GM12864 (cell line): ENCODE data around the gene STING1.
"Not testable (repeated sequence)": the region's sequence is repeated elsewhere in the genome, so short reads cannot be mapped to it uniquely, and the experiment has no call there.

Experiments
- DNase-seq: peaks from one replicate; pipeline ENCODE4 v3.0.0-alpha.2; 2011; ENCODE audit warnings: low read depth
- H3K4me3 ChIP-seq: 2 replicates; pipeline ENCODE4 v1.5.1; 2011; ENCODE audit warnings: mild to moderate bottlenecking, low read depth, low read length, control low read depth
- CTCF ChIP-seq: IDR thresholded peaks from 2 replicates; pipeline ENCODE4 v1.5.1; 2011; ENCODE audit warnings: low read depth, mild to moderate bottlenecking, moderate library complexity, low read length, control low read depth, inconsistent platforms; ENCODE audit errors: missing control alignments

The STING1 gene

GRCh38 chr5:139492700-139493192 is 10.2 kb upstream of the STING1 start:
- H3K4me3 ChIP-seq: no peak overlapping the region
- no peak for TF ChIP-seq CTCF

DNA sequence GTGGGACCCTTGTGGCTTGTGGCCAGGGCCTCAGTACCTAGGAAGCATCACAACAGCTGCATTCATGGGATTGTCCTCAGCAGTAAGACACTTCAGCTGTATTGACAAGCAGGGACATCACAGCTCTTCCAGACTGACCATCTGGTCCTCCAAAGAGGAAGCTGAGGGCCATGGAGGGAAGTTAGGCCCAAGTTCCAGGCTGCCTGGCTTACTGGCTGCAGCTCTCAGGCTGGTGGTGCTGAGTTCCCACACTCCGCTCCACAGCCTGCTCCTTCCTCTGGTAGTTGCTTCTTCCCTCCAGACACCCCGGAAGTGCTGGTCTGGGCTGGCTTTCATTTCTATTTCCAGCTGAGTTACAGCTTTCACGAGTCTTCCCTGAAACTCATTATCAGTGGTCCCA is 5.7 kb upstream of the STING1 start:
- no peak for TF ChIP-seq CTCF
- no peak overlapping the region for H3K4me3 ChIP-seq
- DNase-seq: no peak

More at GRCh38 chr5:139492700-139493192, 10.2 kb upstream of the STING1 start:
- DNase-seq: no peak

- TF ChIP-seq CTCF: no peak
- no peak for DNase-seq
- no peak overlapping the region for H3K4me3 ChIP-seq
These were observed 3.6 kb upstream of the STING1 start for GRCh38 chr5:139486201-139486600.

- DNase-seq, H3K4me3 ChIP-seq: not testable (repeated sequence)
These were observed 291 bp upstream of the STING1 start for GRCh38 chr5:139482890-139483208.

DNA sequence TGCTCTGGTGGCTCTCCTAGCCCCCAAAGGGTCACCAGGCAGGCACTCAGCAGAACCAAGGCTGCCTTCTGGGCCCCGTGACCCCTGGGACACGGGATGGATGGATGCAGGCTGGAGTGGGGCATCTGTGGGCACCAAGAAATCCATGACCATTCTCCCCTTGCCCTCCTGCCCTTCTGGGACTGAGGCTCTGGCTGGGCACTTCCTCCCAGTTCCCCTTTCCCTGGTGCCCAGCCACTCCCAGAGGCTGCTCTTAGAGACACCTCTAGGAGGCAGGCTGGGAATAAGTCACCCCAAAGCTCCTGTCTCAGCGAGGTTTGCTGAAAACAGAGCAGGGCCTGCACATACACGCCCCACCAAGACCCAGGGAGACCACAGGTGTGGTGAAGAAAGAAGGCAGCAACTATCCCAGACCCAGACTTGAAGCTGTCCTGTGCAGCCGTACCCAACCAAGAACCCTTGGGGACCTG is 943 bp downstream of the STING1 start:
- TF ChIP-seq CTCF: no peak
- no peak overlapping the region; the same call in 1 of the 2 replicates for H3K4me3 ChIP-seq
- DNase-seq: no peak

DNA sequence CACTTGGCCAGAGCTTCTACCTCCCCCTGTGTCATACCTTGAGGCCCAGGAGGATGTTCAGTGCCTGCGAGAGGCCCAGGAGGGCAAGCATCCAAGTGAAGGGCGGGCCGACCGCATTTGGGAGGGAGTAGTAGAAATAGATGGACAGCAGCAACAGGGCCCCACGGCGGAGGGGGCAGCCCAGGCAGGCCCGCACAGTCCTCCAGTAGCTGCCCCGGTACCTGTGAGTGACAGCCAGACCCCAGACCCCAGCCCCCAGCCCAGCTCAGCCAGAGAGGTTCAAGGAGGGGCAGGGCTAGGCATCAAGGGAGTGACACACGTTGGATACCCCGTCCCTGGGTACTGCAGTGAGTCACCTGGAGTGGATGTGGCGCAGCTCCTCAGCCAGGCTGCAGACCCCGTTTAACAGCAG is 1.4 kb downstream of the STING1 start:
- TF ChIP-seq CTCF: no peak
- H3K4me3 ChIP-seq: no peak overlapping the region
- no peak for DNase-seq

GRCh38 chr5:139479729-139480128 is 2.8 kb downstream of the STING1 start:
- DNase-seq, H3K4me3 ChIP-seq: not testable (repeated sequence)

DNA sequence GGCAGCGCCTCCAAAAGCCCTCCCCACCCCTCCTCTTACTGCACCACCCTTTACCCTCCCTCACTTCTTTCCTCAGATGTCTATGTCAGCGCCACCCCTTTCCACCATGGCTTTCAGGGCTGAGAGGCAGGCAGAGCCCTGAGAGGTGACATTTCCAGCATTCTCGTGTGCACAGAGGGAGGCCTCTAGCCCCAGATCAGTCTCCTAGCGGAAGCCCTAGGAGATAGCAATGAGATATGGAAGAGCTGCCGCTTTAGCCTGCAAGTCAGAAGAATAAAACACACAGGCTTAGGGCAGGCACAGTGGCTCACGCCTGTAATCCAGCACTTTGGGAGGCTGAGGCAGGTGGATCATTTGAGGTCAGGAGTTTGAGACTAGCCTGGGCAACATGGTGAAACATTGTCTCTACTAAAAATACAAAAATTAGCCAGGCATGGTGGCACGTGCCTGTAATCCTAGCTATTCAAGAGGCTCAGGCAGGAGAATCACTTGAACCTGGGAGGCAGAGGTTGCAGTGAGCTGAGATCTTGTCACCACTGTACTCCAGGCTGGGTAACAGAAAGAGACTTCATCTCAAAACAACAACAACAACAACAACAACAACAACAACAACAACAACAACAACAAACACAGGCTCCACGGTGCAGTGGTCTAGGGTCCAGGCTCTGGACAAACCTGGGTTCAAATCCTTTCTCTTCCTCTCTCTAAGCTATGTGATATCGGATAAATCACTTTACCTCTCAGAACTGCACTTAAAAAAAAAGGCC is 3.7 kb downstream of the STING1 start:
- not testable (repeated sequence) for DNase-seq, H3K4me3 ChIP-seq
